HepG2 (cell line): ENCODE measurements around the gene CELF2. TPM values are rescaled to one million over a fixed set of nuclear protein-coding genes. Genes with fewer than 3 reads are reported as not detected.

Source experiments
- ATAC-seq: fragments of 200-7000 bp; cut with Tn5 transposase; 3 replicates; pipeline ENCODE4 v1.9.1; 2020; ENCODE audit warnings: mild to moderate bottlenecking, moderate library complexity
- BruUV-seq: library from RNA; stranded (reverse); fragments of 400-500 nt; replicated peaks from 2 replicates; lab custom pipeline; 2021; lab: Mats Ljungman, UMichigan
- CTCF ChIA-PET: fragments of 300-600 bp; formaldehyde crosslinking; extraction: SDS; loops from one replicate; lab custom pipeline; 2021; ENCODE audit warnings: low total read pairs, inconsistent platforms, low intra/inter-chr PET ratio; lab: Yijun Ruan, JAX
- POLR2A ChIA-PET: fragments of 350-600 bp; sonication (Branson Sonifier 250); formaldehyde crosslinking; loops from one replicate; lab custom pipeline; 2020; ENCODE audit warnings: antibody characterized with exemption, inconsistent platforms; lab: Yijun Ruan, JAX
- DNase-seq: peaks from one replicate; pipeline ENCODE4 v3.0.0-alpha.2; 2015; ENCODE audit warnings: low spot score
- FAIRE-seq: peaks from 3 replicates; lab custom pipeline; 2011; peaks lifted over from hg19 to GRCh38; lab: Jason Lieb, UNC
- H2AFZ ChIP-seq: one replicate; pipeline ENCODE4 v1.6.1; 2011; ENCODE audit warnings: low read length, inconsistent platforms
- H3K27ac ChIP-seq: fragments of 300-600 bp; 3 replicates; pipeline ENCODE4 v1.8.0; 2011; ENCODE audit warnings: mixed run types, mild to moderate bottlenecking, mixed read lengths, low read length, inconsistent platforms; ENCODE audit not compliant: insufficient read depth; ENCODE audit errors: extremely low read length
- H3K27me3 ChIP-seq, 2 experiments: fragments of 200-600 bp in 1 of 2; 2 replicates in 1 of 2; 3 replicates in 1 of 2; pipeline versions ENCODE4 v1.6.0 to v1.8.0; 2011; ENCODE audit warnings: low read length in 2 of 2, mild to moderate bottlenecking in 2 of 2, moderate library complexity in 2 of 2, inconsistent platforms in 1 of 2; ENCODE audit not compliant: insufficient read depth in 2 of 2, control insufficient read depth in 1 of 2
- H3K36me3 ChIP-seq, 2 experiments: fragments of 200-600 bp in 1 of 2; replicated peaks in 1 of 2; 2 replicates in 1 of 2; 3 replicates in 1 of 2; pipeline versions ENCODE4 v1.5.1 to v1.8.0; 2011; ENCODE audit warnings: low read length in 2 of 2, inconsistent platforms in 1 of 2; ENCODE audit not compliant: insufficient read depth in 2 of 2, control insufficient read depth in 1 of 2
- H3K4me1 ChIP-seq: 2 replicates; pipeline ENCODE4 v1.5.1; 2012; ENCODE audit warnings: low read length, inconsistent platforms; ENCODE audit not compliant: insufficient read depth
- H3K4me2 ChIP-seq: 2 replicates; pipeline ENCODE4 v1.6.0; 2011; ENCODE audit warnings: low read depth, low read length, inconsistent platforms
- H3K4me3 ChIP-seq, 3 experiments: fragments of 200-600 bp in 1 of 3; sonication (generic), shearing (Covaris generic) in 1 of 3; replicated peaks in 1 of 3; 2 replicates each; pipeline ENCODE4 v1.5.1; 2011 to 2016; ENCODE audit warnings: low read length in 3 of 3, inconsistent platforms in 2 of 3, low read depth in 2 of 3, mild to moderate bottlenecking in 2 of 3, control low read depth in 1 of 3, mixed read lengths in 1 of 3; ENCODE audit not compliant: insufficient read depth in 1 of 3
- H3K79me2 ChIP-seq: one replicate; pipeline ENCODE4 v1.6.1; 2011; ENCODE audit warnings: low read length, inconsistent platforms; ENCODE audit not compliant: insufficient read depth
- H3K9ac ChIP-seq: 2 replicates; pipeline ENCODE4 v1.6.0; 2011; ENCODE audit warnings: mild to moderate bottlenecking, low read depth, low read length, inconsistent platforms; ENCODE audit not compliant: insufficient read depth
- H3K9me3 ChIP-seq: 2 replicates; pipeline ENCODE4 v1.5.1; 2012; ENCODE audit warnings: mild to moderate bottlenecking, low read length
- H4K20me1 ChIP-seq: 2 replicates; pipeline ENCODE4 v1.6.0; 2011; ENCODE audit warnings: inconsistent platforms, mild to moderate bottlenecking, low read length, moderate library complexity; ENCODE audit not compliant: insufficient read depth
- GABPA ChIP-seq, 2 experiments: IDR thresholded peaks; 2 replicates each; pipeline ENCODE4 v1.6.1; 2011 to 2016; ENCODE audit warnings: low read depth in 2 of 2, low read length in 1 of 2, missing biosample characterization in 1 of 2, missing genetic modification characterization in 1 of 2
- HES4 ChIP-seq: sonication (generic); formaldehyde crosslinking; IDR thresholded peaks from 2 replicates; pipeline ENCODE4 v1.9.0; 2021; ENCODE audit warnings: mild to moderate bottlenecking, missing genetic modification reagents, borderline replicate concordance
- NFKBIZ ChIP-seq: IDR thresholded peaks from 2 replicates; pipeline ENCODE4 v1.6.1; 2018; ENCODE audit warnings: missing genetic modification reagents, missing compliant biosample characterization
- PHF20 ChIP-seq: sonication (generic); formaldehyde crosslinking; IDR thresholded peaks from 2 replicates; pipeline ENCODE4 v1.5.0; 2020; ENCODE audit warnings: mild to moderate bottlenecking, missing genetic modification reagents
- PRDM15 ChIP-seq: sonication (generic); formaldehyde crosslinking; IDR thresholded peaks from 2 replicates; pipeline ENCODE4 v1.4.0; 2020; ENCODE audit warnings: missing genetic modification reagents
- SATB2 ChIP-seq: sonication (generic); formaldehyde crosslinking; IDR thresholded peaks from 2 replicates; pipeline ENCODE4 v1.5.0; 2020; ENCODE audit warnings: missing genetic modification reagents
- SRY ChIP-seq: sonication (generic); formaldehyde crosslinking; IDR thresholded peaks from 2 replicates; pipeline ENCODE4 v1.8.0; 2022; ENCODE audit warnings: mild to moderate bottlenecking, missing genetic modification reagents
- ZC3H4 ChIP-seq: sonication (generic); formaldehyde crosslinking; IDR thresholded peaks from 2 replicates; pipeline ENCODE4 v1.4.0; 2020; ENCODE audit warnings: missing genetic modification reagents, borderline replicate concordance
- ZNF235 ChIP-seq: sonication (generic); formaldehyde crosslinking; IDR thresholded peaks from 2 replicates; pipeline ENCODE4 v1.8.1; 2023; ENCODE audit warnings: mild to moderate bottlenecking, missing genetic modification reagents, borderline replicate concordance
- ZNF652 ChIP-seq: IDR thresholded peaks from 2 replicates; pipeline ENCODE4 v1.6.1; 2016; ENCODE audit warnings: low read depth, borderline replicate concordance
- WGBS: methylation state at CpG from one replicate; pipeline ENCODE4 v1.1.6; 2017; ENCODE audit warnings: low lambda C conversion rate; 5-methylcytosine and 5-hydroxymethylcytosine counted together
- in situ Hi-C: cut with HindIII; loops from 2 replicates; pipeline ENCODE4 v1.10.0; 2017; ENCODE audit warnings: low pct_unique_long_range_greater_than_20kb; ENCODE audit not compliant: extremely low pct_ligation_motif_present
- intact Hi-C: fragments of 100-400 bp; cut with micrococcal nuclease; formaldehyde crosslinking; loops from one replicate; pipeline ENCODE4 v1.10.0; 2022; ENCODE audit not compliant: unreplicated experiment
- polyA plus RNA-seq, 8 experiments: library from polyadenylated mRNA; depleted of rRNA in 3 of 8; stranded (reverse) in 7 of 8; unstranded in 1 of 8; fragments of >200 nt; fragmentation: Illumina TruSeq in 4 of 8; extraction: Trizol in 4 of 8; gene quantifications; 2 replicates each; pipeline versions ENCODE4 v1.2.1 to v1.2.3, GENCODE V29; 2011 to 2016; ENCODE audit warnings: low read depth in 4 of 8, missing spikeins in 1 of 8, mixed read lengths in 1 of 8; ENCODE audit not compliant: insufficient read depth in 1 of 8
- total RNA-seq, 5 experiments: library from RNA; depleted of rRNA; stranded (reverse); fragments of >200 nt; fragmentation: Illumina TruSeq; extraction: Trizol; gene quantifications; 2 replicates each; pipeline ENCODE4 v1.2.3, GENCODE V29; 2016; ENCODE audit warnings: low read depth in 1 of 5
- TF ChIP-seq, protein P1 (sequence below), 2 experiments: sonication (generic) in 1 of 2; formaldehyde crosslinking in 1 of 2; IDR thresholded peaks; 2 replicates each; pipeline versions ENCODE4 v1.4.0 to v1.6.1; 2018 to 2020; ENCODE audit warnings: missing genetic modification reagents in 2 of 2, borderline replicate concordance in 1 of 2, low read depth in 1 of 2, mild to moderate bottlenecking in 1 of 2, missing biosample characterization in 1 of 2
- TF ChIP-seq, protein P2 (sequence below): sonication (generic); formaldehyde crosslinking; IDR thresholded peaks from 2 replicates; pipeline ENCODE4 v1.4.0; 2020; ENCODE audit warnings: mild to moderate bottlenecking, missing genetic modification reagents, borderline replicate concordance

CELF2 gene
- total and polyA plus RNA-seq, 2 of the 13 experiments (the other 11 are each of a cell fraction or from before 2014, with no cell fraction given), result not detected

- TF ChIP-seq, protein P1, sequence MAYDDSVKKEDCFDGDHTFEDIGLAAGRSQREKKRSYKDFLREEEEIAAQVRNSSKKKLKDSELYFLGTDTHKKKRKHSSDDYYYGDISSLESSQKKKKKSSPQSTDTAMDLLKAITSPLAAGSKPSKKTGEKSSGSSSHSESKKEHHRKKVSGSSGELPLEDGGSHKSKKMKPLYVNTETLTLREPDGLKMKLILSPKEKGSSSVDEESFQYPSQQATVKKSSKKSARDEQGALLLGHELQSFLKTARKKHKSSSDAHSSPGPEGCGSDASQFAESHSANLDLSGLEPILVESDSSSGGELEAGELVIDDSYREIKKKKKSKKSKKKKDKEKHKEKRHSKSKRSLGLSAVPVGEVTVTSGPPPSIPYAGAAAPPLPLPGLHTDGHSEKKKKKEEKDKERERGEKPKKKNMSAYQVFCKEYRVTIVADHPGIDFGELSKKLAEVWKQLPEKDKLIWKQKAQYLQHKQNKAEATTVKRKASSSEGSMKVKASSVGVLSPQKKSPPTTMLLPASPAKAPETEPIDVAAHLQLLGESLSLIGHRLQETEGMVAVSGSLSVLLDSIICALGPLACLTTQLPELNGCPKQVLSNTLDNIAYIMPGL (CRISPR knock-in tag; IDR thresholded peaks at IDR 0.05; ENCODE audit: borderline replicate concordance in 1 of 2, low read depth in 1 of 2), result no peak
- TF ChIP-seq ZNF235 (CRISPR knock-in tag) (no peak), SRY (CRISPR knock-in tag) (no peak), HES4 (no peak), PHF20 (CRISPR knock-in tag) (no peak), GABPA (IDR thresholded peaks at IDR 0.05; ENCODE audit: low read depth, low read length) (no peak), GABPA (CRISPR knock-in tag; IDR thresholded peaks at IDR 0.05; ENCODE audit: low read depth) (no peak)
These were observed 319.1 kb downstream of the CELF2 start (continued) for GRCh38 chr10:11336722-11337162.

DNA sequence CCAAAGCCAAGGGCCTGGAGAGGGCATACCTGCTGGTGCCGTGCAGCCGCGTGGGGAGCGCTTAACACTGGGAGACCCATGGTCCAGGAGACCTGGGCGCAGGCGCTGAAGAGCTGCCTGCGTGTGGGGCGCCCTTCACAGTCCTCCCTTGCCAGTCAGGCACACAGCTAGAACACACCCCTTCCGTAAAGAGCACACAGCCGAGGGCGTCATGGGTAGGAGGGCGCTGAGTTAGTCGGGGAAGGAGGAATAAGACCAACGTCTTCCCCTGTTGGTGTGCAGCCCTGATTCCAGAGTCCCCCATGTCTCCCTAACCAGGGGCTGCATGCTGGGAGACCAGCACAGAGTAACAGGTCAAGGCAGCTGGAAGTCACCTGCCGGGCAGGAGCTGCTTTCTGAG is 319.8 kb downstream of the CELF2 start:
- no peaks in the 10 kb centered on the region for H3K9me3 ChIP-seq
- no peak for FAIRE-seq

More for the DNA sequence above, 319.8 kb downstream of the CELF2 start:
- POLR2A ChIA-PET, result no interaction called here
- Histone ChIP-seq H3K79me2 (no peaks in the 10 kb centered on the region), H3K4me3 (no peak overlapping the region), H2AFZ (no peak overlapping the region), H3K4me2 (no peak overlapping the region), H4K20me1 (no peaks in the 10 kb centered on the region), H3K27ac (no peak overlapping the region), H3K4me1 (no peaks in the 10 kb centered on the region), H3K27me3 (peaks cover 5 to 52% of the 10 kb centered on the region in 2 experiments; a peak in 4 of 5 replicates), H3K36me3 (no peaks in the 10 kb centered on the region), H3K9ac (no peak overlapping the region)
- no TSS peak for BruUV-seq
- TF ChIP-seq PRDM15 (CRISPR knock-in tag) (no peak), ZNF652 (CRISPR knock-in tag) (no peak), NFKBIZ (CRISPR knock-in tag) (no peak), ZC3H4 (CRISPR knock-in tag) (no peak), SATB2 (CRISPR knock-in tag) (no peak)
- TF ChIP-seq, protein P2, sequence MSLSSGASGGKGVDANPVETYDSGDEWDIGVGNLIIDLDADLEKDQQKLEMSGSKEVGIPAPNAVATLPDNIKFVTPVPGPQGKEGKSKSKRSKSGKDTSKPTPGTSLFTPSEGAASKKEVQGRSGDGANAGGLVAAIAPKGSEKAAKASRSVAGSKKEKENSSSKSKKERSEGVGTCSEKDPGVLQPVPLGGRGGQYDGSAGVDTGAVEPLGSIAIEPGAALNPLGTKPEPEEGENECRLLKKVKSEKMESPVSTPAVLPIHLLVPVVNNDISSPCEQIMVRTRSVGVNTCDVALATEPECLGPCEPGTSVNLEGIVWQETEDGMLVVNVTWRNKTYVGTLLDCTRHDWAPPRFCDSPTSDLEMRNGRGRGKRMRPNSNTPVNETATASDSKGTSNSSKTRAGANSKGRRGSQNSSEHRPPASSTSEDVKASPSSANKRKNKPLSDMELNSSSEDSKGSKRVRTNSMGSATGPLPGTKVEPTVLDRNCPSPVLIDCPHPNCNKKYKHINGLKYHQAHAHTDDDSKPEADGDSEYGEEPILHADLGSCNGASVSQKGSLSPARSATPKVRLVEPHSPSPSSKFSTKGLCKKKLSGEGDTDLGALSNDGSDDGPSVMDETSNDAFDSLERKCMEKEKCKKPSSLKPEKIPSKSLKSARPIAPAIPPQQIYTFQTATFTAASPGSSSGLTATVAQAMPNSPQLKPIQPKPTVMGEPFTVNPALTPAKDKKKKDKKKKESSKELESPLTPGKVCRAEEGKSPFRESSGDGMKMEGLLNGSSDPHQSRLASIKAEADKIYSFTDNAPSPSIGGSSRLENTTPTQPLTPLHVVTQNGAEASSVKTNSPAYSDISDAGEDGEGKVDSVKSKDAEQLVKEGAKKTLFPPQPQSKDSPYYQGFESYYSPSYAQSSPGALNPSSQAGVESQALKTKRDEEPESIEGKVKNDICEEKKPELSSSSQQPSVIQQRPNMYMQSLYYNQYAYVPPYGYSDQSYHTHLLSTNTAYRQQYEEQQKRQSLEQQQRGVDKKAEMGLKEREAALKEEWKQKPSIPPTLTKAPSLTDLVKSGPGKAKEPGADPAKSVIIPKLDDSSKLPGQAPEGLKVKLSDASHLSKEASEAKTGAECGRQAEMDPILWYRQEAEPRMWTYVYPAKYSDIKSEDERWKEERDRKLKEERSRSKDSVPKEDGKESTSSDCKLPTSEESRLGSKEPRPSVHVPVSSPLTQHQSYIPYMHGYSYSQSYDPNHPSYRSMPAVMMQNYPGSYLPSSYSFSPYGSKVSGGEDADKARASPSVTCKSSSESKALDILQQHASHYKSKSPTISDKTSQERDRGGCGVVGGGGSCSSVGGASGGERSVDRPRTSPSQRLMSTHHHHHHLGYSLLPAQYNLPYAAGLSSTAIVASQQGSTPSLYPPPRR (CRISPR knock-in tag), result no peak
- no peak for DNase-seq
- intact Hi-C loops, result no loop called here
- WGBS, result 46% methylated on average over 8 of the region's 15 CpGs
- in situ Hi-C loops, result no loop called here
- CTCF ChIA-PET, result no interaction called here
- ATAC-seq, result no peak
